ENCODE data around the gene SPNS3.

GRCh38 chr17:4504188-4504587, 70.4 kb downstream of the SPNS3 start:
- TF ChIP-seq CTCF (IDR thresholded peaks at IDR 0.05) (no peak), CHD2 (IDR thresholded peaks at IDR 0.05; ENCODE audit: low read length, partially characterized antibody) (no peak), TP53 (CRISPR knock-in tag; IDR thresholded peaks at IDR 0.05) (no peak), MAFK (IDR thresholded peaks at IDR 0.05; ENCODE audit: partially characterized antibody) (no peak), POLR2A (IDR thresholded peaks at IDR 0.05; ENCODE audit: low read length) (no peak), SREBF2 (IDR thresholded peaks at IDR 0.05) (no peak), RNF2 (IDR thresholded peaks at IDR 0.05; ENCODE audit: borderline replicate concordance, low read depth) (no peak), RAD21 (conservative IDR thresholded peaks at IDR 0.05 in 1 of 2, IDR thresholded peaks at IDR 0.05 in 1 of 2) (no peak), BHLHE40 (IDR thresholded peaks at IDR 0.05; ENCODE audit: low read depth, low read length) (no peak), BCL3 (IDR thresholded peaks at IDR 0.05) (no peak), NPAS2 (CRISPR knock-in tag; IDR thresholded peaks at IDR 0.05; ENCODE audit: borderline replicate concordance) (no peak), KDM5A (IDR thresholded peaks at IDR 0.05) (no peak)
- TF ChIP-seq, protein P1, sequence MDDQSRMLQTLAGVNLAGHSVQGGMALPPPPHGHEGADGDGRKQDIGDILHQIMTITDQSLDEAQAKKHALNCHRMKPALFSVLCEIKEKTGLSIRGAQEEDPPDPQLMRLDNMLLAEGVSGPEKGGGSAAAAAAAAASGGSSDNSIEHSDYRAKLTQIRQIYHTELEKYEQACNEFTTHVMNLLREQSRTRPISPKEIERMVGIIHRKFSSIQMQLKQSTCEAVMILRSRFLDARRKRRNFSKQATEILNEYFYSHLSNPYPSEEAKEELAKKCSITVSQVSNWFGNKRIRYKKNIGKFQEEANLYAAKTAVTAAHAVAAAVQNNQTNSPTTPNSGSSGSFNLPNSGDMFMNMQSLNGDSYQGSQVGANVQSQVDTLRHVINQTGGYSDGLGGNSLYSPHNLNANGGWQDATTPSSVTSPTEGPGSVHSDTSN (IDR thresholded peaks at IDR 0.05), result no peak

Measured in A549 (cell line).